HepG2 (cell line): ENCODE results near the gene ACVR2A. TPM values are rescaled to one million over a fixed set of nuclear protein-coding genes. Genes with fewer than 3 reads are reported as not detected.
A peak's percentile ranks its signal among the peaks of the same experiment; 100 is the strongest.

ENCODE experiments used
- ATAC-seq: fragments of 200-7000 bp; cut with Tn5 transposase; 3 replicates; pipeline ENCODE4 v1.9.1; 2020; ENCODE audit warnings: mild to moderate bottlenecking, moderate library complexity
- BruUV-seq: library from RNA; stranded (reverse); fragments of 400-500 nt; replicated peaks from 2 replicates; lab custom pipeline; 2021; lab: Mats Ljungman, UMichigan
- CTCF ChIA-PET: fragments of 300-600 bp; formaldehyde crosslinking; extraction: SDS; loops from one replicate; lab custom pipeline; 2021; ENCODE audit warnings: low total read pairs, inconsistent platforms, low intra/inter-chr PET ratio; lab: Yijun Ruan, JAX
- POLR2A ChIA-PET: fragments of 350-600 bp; sonication (Branson Sonifier 250); formaldehyde crosslinking; loops from one replicate; lab custom pipeline; 2020; ENCODE audit warnings: antibody characterized with exemption, inconsistent platforms; lab: Yijun Ruan, JAX
- DNase-seq: peaks from one replicate; pipeline ENCODE4 v3.0.0-alpha.2; 2015; ENCODE audit warnings: low spot score
- FAIRE-seq: peaks from 3 replicates; lab custom pipeline; 2011; peaks lifted over from hg19 to GRCh38; lab: Jason Lieb, UNC
- H2AFZ ChIP-seq: one replicate; pipeline ENCODE4 v1.6.1; 2011; ENCODE audit warnings: low read length, inconsistent platforms
- H3K27ac ChIP-seq: fragments of 300-600 bp; 3 replicates; pipeline ENCODE4 v1.8.0; 2011; ENCODE audit warnings: mixed run types, mild to moderate bottlenecking, mixed read lengths, low read length, inconsistent platforms; ENCODE audit not compliant: insufficient read depth; ENCODE audit errors: extremely low read length
- H3K27me3 ChIP-seq, 2 experiments: fragments of 200-600 bp in 1 of 2; 2 replicates in 1 of 2; 3 replicates in 1 of 2; pipeline versions ENCODE4 v1.6.0 to v1.8.0; 2011; ENCODE audit warnings: low read length in 2 of 2, mild to moderate bottlenecking in 2 of 2, moderate library complexity in 2 of 2, inconsistent platforms in 1 of 2; ENCODE audit not compliant: insufficient read depth in 2 of 2, control insufficient read depth in 1 of 2
- H3K36me3 ChIP-seq, 2 experiments: fragments of 200-600 bp in 1 of 2; replicated peaks in 1 of 2; 2 replicates in 1 of 2; 3 replicates in 1 of 2; pipeline versions ENCODE4 v1.5.1 to v1.8.0; 2011; ENCODE audit warnings: low read length in 2 of 2, inconsistent platforms in 1 of 2; ENCODE audit not compliant: insufficient read depth in 2 of 2, control insufficient read depth in 1 of 2
- H3K4me1 ChIP-seq: 2 replicates; pipeline ENCODE4 v1.5.1; 2012; ENCODE audit warnings: low read length, inconsistent platforms; ENCODE audit not compliant: insufficient read depth
- H3K4me2 ChIP-seq: 2 replicates; pipeline ENCODE4 v1.6.0; 2011; ENCODE audit warnings: low read depth, low read length, inconsistent platforms
- H3K4me3 ChIP-seq, 3 experiments: fragments of 200-600 bp in 1 of 3; sonication (generic), shearing (Covaris generic) in 1 of 3; replicated peaks in 1 of 3; 2 replicates each; pipeline ENCODE4 v1.5.1; 2011 to 2016; ENCODE audit warnings: low read length in 3 of 3, inconsistent platforms in 2 of 3, low read depth in 2 of 3, mild to moderate bottlenecking in 2 of 3, control low read depth in 1 of 3, mixed read lengths in 1 of 3; ENCODE audit not compliant: insufficient read depth in 1 of 3
- H3K79me2 ChIP-seq: one replicate; pipeline ENCODE4 v1.6.1; 2011; ENCODE audit warnings: low read length, inconsistent platforms; ENCODE audit not compliant: insufficient read depth
- H3K9ac ChIP-seq: 2 replicates; pipeline ENCODE4 v1.6.0; 2011; ENCODE audit warnings: mild to moderate bottlenecking, low read depth, low read length, inconsistent platforms; ENCODE audit not compliant: insufficient read depth
- H3K9me3 ChIP-seq: 2 replicates; pipeline ENCODE4 v1.5.1; 2012; ENCODE audit warnings: mild to moderate bottlenecking, low read length
- H4K20me1 ChIP-seq: 2 replicates; pipeline ENCODE4 v1.6.0; 2011; ENCODE audit warnings: inconsistent platforms, mild to moderate bottlenecking, low read length, moderate library complexity; ENCODE audit not compliant: insufficient read depth
- HMG20B ChIP-seq: conservative IDR thresholded peaks from 2 replicates; pipeline ENCODE4 v1.6.1; 2016; ENCODE audit warnings: missing genetic modification reagents, missing compliant biosample characterization
- HNRNPK ChIP-seq: fragments of 200-400 bp; formaldehyde crosslinking; IDR thresholded peaks from 2 replicates; pipeline ENCODE4 v1.6.1; 2018; ENCODE audit warnings: low read length, low read depth, moderate library complexity, mild to moderate bottlenecking; ENCODE audit not compliant: poor library complexity, severe bottlenecking
- HOXD1 ChIP-seq: sonication (generic); formaldehyde crosslinking; IDR thresholded peaks from 2 replicates; pipeline ENCODE4 v1.5.0; 2020; ENCODE audit warnings: missing genetic modification reagents
- PCBP2 ChIP-seq: fragments of 200-400 bp; formaldehyde crosslinking; optimal IDR thresholded peaks from 2 replicates; pipeline ENCODE3; 2018; ENCODE audit warnings: low read length, low read depth; ENCODE audit not compliant: poor library complexity, severe bottlenecking
- REXO4 ChIP-seq: sonication (generic); formaldehyde crosslinking; IDR thresholded peaks from 2 replicates; pipeline ENCODE4 v1.8.0; 2022; ENCODE audit warnings: missing genetic modification reagents, mild to moderate bottlenecking, borderline replicate concordance
- SCMH1 ChIP-seq: sonication (generic); formaldehyde crosslinking; IDR thresholded peaks from 2 replicates; pipeline ENCODE4 v1.9.0; 2021; ENCODE audit warnings: missing genetic modification reagents, mild to moderate bottlenecking, borderline replicate concordance
- TRAFD1 ChIP-seq: sonication (generic); formaldehyde crosslinking; IDR thresholded peaks from 2 replicates; pipeline ENCODE4 v1.5.1; 2020; ENCODE audit warnings: missing genetic modification reagents, mild to moderate bottlenecking, borderline replicate concordance
- ZNF709 ChIP-seq: sonication (generic); formaldehyde crosslinking; IDR thresholded peaks from 2 replicates; pipeline ENCODE4 v1.5.0; 2020; ENCODE audit warnings: mild to moderate bottlenecking, missing genetic modification reagents
- in situ Hi-C: cut with HindIII; loops from 2 replicates; pipeline ENCODE4 v1.10.0; 2017; ENCODE audit warnings: low pct_unique_long_range_greater_than_20kb; ENCODE audit not compliant: extremely low pct_ligation_motif_present
- intact Hi-C: fragments of 100-400 bp; cut with micrococcal nuclease; formaldehyde crosslinking; loops from one replicate; pipeline ENCODE4 v1.10.0; 2022; ENCODE audit not compliant: unreplicated experiment
- polyA plus RNA-seq, 8 experiments: library from polyadenylated mRNA; depleted of rRNA in 3 of 8; stranded (reverse) in 7 of 8; unstranded in 1 of 8; fragments of >200 nt; fragmentation: Illumina TruSeq in 4 of 8; extraction: Trizol in 4 of 8; gene quantifications; 2 replicates each; pipeline versions ENCODE4 v1.2.1 to v1.2.3, GENCODE V29; 2011 to 2016; ENCODE audit warnings: low read depth in 4 of 8, missing spikeins in 1 of 8, mixed read lengths in 1 of 8; ENCODE audit not compliant: insufficient read depth in 1 of 8
- total RNA-seq, 5 experiments: library from RNA; depleted of rRNA; stranded (reverse); fragments of >200 nt; fragmentation: Illumina TruSeq; extraction: Trizol; gene quantifications; 2 replicates each; pipeline ENCODE4 v1.2.3, GENCODE V29; 2016; ENCODE audit warnings: low read depth in 1 of 5

ACVR2A gene
- total and polyA plus RNA-seq, 2 of the 13 experiments (the other 11 are each of a cell fraction or from before 2014, with no cell fraction given) = 8.3 to 18.0 TPM

GRCh38 chr2:147808520-147808919 is 36.3 kb upstream of the ACVR2A start (continued):
- no peak for TF ChIP-seq REXO4
- no peak for TF ChIP-seq HOXD1 (CRISPR knock-in tag)
- no peak for TF ChIP-seq HMG20B (CRISPR knock-in tag)
- no peak for TF ChIP-seq SCMH1 (CRISPR knock-in tag)
- no peak for TF ChIP-seq ZNF709 (CRISPR knock-in tag)

- TF ChIP-seq TRAFD1 (CRISPR knock-in tag) = no peak
- peak; percentile 93 for TF ChIP-seq HNRNPK
- peak; percentile 90 for TF ChIP-seq PCBP2
- no peaks in the 10 kb centered on the region for H3K79me2 ChIP-seq
- H3K4me2 ChIP-seq = no peak overlapping the region
- H3K9ac ChIP-seq = no peak overlapping the region
- POLR2A ChIA-PET = interaction anchor here (1.7 kb wide), 1 partner anchor 33 kb away, joined by 7 read pairs; no protein-coding TSS in a partner anchor
- no TSS peak for BruUV-seq
- H3K9me3 ChIP-seq = no peaks in the 10 kb centered on the region
- no peaks in the 10 kb centered on the region for H3K27me3 ChIP-seq
- ATAC-seq (no peak), FAIRE-seq (no peak), DNase-seq (no peak)
- intact Hi-C loops = no loop called here
- H3K4me1 ChIP-seq = peaks cover 20% of the 10 kb centered on the region
- no peak overlapping the region for H3K27ac ChIP-seq
- CTCF ChIA-PET = no interaction called here
- H2AFZ ChIP-seq = no peak overlapping the region
- H3K4me3 ChIP-seq = no peak overlapping the region
- H4K20me1 ChIP-seq = no peaks in the 10 kb centered on the region
- in situ Hi-C loops = no loop called here
- H3K36me3 ChIP-seq = no peaks in the 10 kb centered on the region
Observed at GRCh38 chr2:147810883-147811765, 33.7 kb upstream of the ACVR2A start.
